K562 (cell line): ENCODE measurements around the gene GAB2. TPM values are rescaled to one million over a fixed set of nuclear protein-coding genes. Genes with fewer than 3 reads are reported as not detected.

Experiments used
- ATF7 ChIP-seq: fragments of 450-650 bp; IDR thresholded peaks from 2 replicates; pipeline ENCODE4 v1.7.1; 2014; ENCODE audit warnings: mild to moderate bottlenecking, moderate library complexity
- CBX5 ChIP-seq: IDR thresholded peaks from 2 replicates; pipeline ENCODE4 v1.6.1; 2014; ENCODE audit warnings: low read depth, borderline replicate concordance
- CEBPZ ChIP-seq: fragments of 150-350 bp; IDR thresholded peaks from 2 replicates; pipeline ENCODE4 v1.6.1; 2014; ENCODE audit warnings: low read depth, mild to moderate bottlenecking, low read length, borderline replicate concordance
- ETS1 ChIP-seq: conservative IDR thresholded peaks from 2 replicates; pipeline ENCODE4 v1.6.1; 2011; ENCODE audit warnings: low read depth, mild to moderate bottlenecking, low read length; ENCODE audit not compliant: control insufficient read depth
- FOXK1 ChIP-seq: sonication (generic); formaldehyde crosslinking; IDR thresholded peaks from 2 replicates; pipeline ENCODE4 v1.8.0; 2022; ENCODE audit warnings: missing genetic modification reagents, mild to moderate bottlenecking, borderline replicate concordance
- MCM2 ChIP-seq: fragments of 450-650 bp; IDR thresholded peaks from 2 replicates; pipeline ENCODE4 v1.6.1; 2017; ENCODE audit warnings: low read depth, mild to moderate bottlenecking
- NCOA1 ChIP-seq: fragments of 450-650 bp; IDR thresholded peaks from 2 replicates; pipeline ENCODE4 v1.6.1; 2016; ENCODE audit warnings: low read depth
- NRF1 ChIP-seq, 2 experiments: fragments of 450-650 bp; IDR thresholded peaks in 1 of 2; conservative IDR thresholded peaks in 1 of 2; 2 replicates each; pipeline ENCODE4 v1.6.1; 2014; ENCODE audit warnings: mild to moderate bottlenecking in 2 of 2
- NUFIP1 ChIP-seq: fragments of 450-650 bp; IDR thresholded peaks from 2 replicates; pipeline ENCODE4 v1.6.1; 2018; ENCODE audit not compliant: partially characterized antibody
- PATZ1 ChIP-seq: fragments of 250-450 bp; sonication (Bioruptor Pico); IDR thresholded peaks from 2 replicates; pipeline ENCODE4 v1.5.0; 2020; ENCODE audit warnings: mild to moderate bottlenecking, borderline replicate concordance
- SMARCA5 ChIP-seq: fragments of 450-650 bp; IDR thresholded peaks from 2 replicates; pipeline ENCODE4 v1.6.1; 2016
- SMARCE1 ChIP-seq: fragments of 450-650 bp; IDR thresholded peaks from 2 replicates; pipeline ENCODE4 v1.7.1; 2016; ENCODE audit warnings: mild to moderate bottlenecking
- TEAD4 ChIP-seq, 2 experiments: sonication (generic) in 1 of 2; formaldehyde crosslinking in 1 of 2; IDR thresholded peaks; 2 replicates each; pipeline versions ENCODE4 v1.6.1 to v1.8.0; 2012 to 2022; ENCODE audit warnings: borderline replicate concordance in 1 of 2, inconsistent platforms in 1 of 2, low read length in 1 of 2, mild to moderate bottlenecking in 1 of 2, missing genetic modification reagents in 1 of 2
- ZFPM2 ChIP-seq: fragments of 250-450 bp; sonication (Bioruptor Pico); IDR thresholded peaks from 2 replicates; pipeline ENCODE4 v1.5.1; 2022; ENCODE audit warnings: mild to moderate bottlenecking
- ZNF586 ChIP-seq: fragments of 450-650 bp; formaldehyde crosslinking; conservative IDR thresholded peaks from 2 replicates; pipeline ENCODE4 v1.4.0; 2020; ENCODE audit warnings: mild to moderate bottlenecking, moderate library complexity
- ZNF696 ChIP-seq: fragments of 250-450 bp; sonication (Bioruptor Pico); conservative IDR thresholded peaks from 2 replicates; pipeline ENCODE4 v1.4.0; 2020; ENCODE audit warnings: mild to moderate bottlenecking, moderate library complexity
- polyA plus RNA-seq, 8 experiments: library from polyadenylated mRNA; depleted of rRNA in 4 of 8; stranded (reverse) in 5 of 8; unstranded in 3 of 8; fragments of >200 nt; fragmentation: Nextera tagmentation in 2 of 8; fragmentation: Illumina TruSeq in 1 of 8; extraction: Ambion mirVana in 2 of 8; extraction: Trizol in 1 of 8; gene quantifications; 2 replicates each; pipeline versions ENCODE4 v1.2.1 to v1.2.3, GENCODE V29; 2011 to 2014; ENCODE audit warnings: inconsistent platforms in 1 of 8, missing spikeins in 1 of 8
- total RNA-seq, 7 experiments: library from RNA; depleted of rRNA in 6 of 7; stranded (reverse); fragments of >200 nt in 6 of 7; fragmentation: Illumina TruSeq in 2 of 7; extraction: Trizol in 2 of 7; gene quantifications; 2 replicates each; pipeline versions ENCODE4 v1.2.1 to v1.2.3, GENCODE V29; 2011 to 2021; ENCODE audit warnings: low replicate concordance in 1 of 7
- TF ChIP-seq, protein P1 (sequence below): fragments of 450-650 bp; IDR thresholded peaks from 2 replicates; pipeline ENCODE4 v1.6.1; 2018; ENCODE audit warnings: mild to moderate bottlenecking, low read depth; ENCODE audit not compliant: partially characterized antibody
- TF ChIP-seq, protein P2 (sequence below): fragments of 450-650 bp; formaldehyde crosslinking; IDR thresholded peaks from 2 replicates; pipeline ENCODE4 v1.4.0; 2022; ENCODE audit warnings: mild to moderate bottlenecking, moderate library complexity

GAB2 gene
- total and polyA plus RNA-seq, 9 of the 15 experiments (the other 6 are each of a cell fraction or from before 2014, with no cell fraction given), result 2.3 to 35.2 (median 16.1) TPM

DNA sequence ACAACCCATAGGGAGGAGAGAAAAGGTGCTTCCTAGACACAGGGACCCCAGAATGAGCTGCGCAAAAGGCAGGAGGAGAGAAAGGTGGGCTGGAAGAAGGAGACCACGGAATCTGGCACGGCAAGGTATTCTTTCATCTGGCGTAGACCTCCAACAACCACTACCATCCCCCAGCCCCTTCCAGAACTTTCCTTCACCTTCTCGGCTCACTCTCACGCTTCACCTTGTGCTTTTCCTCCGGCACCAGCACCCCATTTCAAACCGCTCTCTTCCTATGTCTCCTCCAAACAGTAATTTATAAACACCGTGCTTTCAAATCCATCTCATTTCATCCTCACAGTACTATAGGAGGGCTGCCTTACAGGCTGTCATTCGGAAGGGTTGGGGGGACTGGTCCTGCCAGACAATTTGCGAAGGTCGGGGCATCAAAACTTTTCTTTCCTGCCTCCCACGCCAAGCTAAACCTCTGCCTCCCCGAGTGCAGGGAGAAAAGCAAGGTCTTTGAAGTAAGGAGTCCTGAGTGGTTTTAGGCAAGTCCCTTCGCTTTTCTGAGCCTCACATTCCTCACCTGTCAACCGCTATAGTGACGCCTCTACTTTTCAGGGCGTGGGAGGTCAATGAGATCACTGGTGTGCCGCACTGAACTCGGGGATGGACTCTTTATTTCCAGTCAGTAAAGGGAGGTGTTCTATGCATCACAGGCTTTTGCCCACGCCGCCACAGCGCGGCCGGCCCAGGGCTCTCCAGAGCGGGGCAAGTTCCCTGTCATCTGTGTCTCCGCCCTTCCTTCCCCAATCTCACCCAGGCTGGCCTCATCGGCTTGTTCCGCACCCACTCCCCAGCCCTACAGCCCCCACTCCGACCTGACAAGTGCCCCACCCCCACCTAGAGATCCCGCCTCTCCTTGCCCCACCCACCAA is 230.0 kb downstream of the GAB2 start (continued):
- peak; percentile 39; the same call in 1 of the 2 replicates for TF ChIP-seq SMARCE1
- TF ChIP-seq CBX5, result 0 out of 2 replicates have a peak, but pooled peaks have one; percentile 25
- TF ChIP-seq, protein P1, sequence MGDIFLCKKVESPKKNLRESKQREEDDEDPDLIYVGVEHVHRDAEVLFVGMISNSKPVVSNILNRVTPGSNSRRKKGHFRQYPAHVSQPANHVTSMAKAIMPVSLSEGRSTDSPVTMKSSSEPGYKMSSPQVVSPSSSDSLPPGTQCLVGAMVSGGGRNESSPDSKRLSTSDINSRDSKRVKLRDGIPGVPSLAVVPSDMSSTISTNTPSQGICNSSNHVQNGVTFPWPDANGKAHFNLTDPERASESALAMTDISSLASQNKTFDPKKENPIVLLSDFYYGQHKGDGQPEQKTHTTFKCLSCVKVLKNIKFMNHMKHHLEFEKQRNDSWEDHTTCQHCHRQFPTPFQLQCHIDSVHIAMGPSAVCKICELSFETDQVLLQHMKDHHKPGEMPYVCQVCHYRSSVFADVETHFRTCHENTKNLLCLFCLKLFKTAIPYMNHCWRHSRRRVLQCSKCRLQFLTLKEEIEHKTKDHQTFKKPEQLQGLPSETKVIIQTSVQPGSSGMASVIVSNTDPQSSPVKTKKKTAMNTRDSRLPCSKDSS, result no peak
- TF ChIP-seq SMARCA5, result no peak
- no peak for TF ChIP-seq PATZ1 (CRISPR knock-in tag)
- no peak for TF ChIP-seq ZNF696
- no peak for TF ChIP-seq ZNF586 (CRISPR knock-in tag)
- TF ChIP-seq, protein P2, sequence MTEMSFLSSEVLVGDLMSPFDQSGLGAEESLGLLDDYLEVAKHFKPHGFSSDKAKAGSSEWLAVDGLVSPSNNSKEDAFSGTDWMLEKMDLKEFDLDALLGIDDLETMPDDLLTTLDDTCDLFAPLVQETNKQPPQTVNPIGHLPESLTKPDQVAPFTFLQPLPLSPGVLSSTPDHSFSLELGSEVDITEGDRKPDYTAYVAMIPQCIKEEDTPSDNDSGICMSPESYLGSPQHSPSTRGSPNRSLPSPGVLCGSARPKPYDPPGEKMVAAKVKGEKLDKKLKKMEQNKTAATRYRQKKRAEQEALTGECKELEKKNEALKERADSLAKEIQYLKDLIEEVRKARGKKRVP, result no peak
- no peak for TF ChIP-seq ATF7
- no peak for TF ChIP-seq CEBPZ
- no peak for TF ChIP-seq NCOA1
- peak; percentile 41; the same call in 1 of the 2 replicates for TF ChIP-seq ETS1
- TF ChIP-seq FOXK1 (CRISPR knock-in tag), result no peak
- 0 out of 2 replicates have a peak, but pooled peaks have one; percentile 5 for TF ChIP-seq TEAD4 (IDR thresholded peaks at IDR 0.05; ENCODE audit: low read length)
- no peak for TF ChIP-seq TEAD4 (CRISPR knock-in tag; IDR thresholded peaks at IDR 0.05; ENCODE audit: borderline replicate concordance)
- TF ChIP-seq ZFPM2, result no peak
- TF ChIP-seq NRF1 (conservative IDR thresholded peaks at IDR 0.05 in 1 of 2, IDR thresholded peaks at IDR 0.05 in 1 of 2), result no peak
- TF ChIP-seq MCM2, result no peak
- TF ChIP-seq NUFIP1, result no peak
